ENCODE measurements around the gene CARNS1.

DNA sequence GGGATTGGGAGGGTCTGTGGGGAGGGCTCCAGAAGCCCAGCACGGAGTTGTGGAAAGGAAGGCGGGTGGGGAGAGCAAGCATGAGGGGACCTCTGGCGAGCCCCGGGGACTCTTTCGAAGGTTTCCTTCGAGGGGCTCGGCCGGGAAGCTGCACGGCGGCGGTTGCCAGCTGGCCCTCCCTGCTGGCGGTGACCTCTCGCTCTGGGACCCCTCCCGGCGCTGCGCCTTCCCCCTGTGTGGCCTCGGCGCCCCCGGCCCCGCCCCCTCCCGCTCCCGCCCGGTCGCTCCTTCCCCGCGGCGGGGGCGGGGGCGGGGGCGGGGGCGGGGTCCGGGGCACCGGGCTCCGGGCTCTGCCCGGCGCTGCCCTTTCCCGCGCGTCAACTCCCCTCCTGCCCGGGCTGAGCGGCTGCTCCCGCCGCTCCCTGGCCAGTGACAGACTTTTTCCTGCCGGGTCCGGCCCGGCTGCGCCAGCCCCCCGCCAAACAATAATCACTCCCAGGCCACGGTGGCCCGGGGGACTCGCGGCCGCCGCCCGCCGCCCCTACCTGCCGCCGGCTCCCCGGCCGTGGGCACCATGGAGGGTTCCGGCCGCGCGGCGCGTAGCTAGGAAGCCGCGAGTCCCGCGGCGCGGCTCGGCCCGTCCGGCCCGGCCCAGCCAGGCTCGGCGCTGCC lies 43.0 kb upstream of the CARNS1 start:
- TF ChIP-seq EZH2 (IDR thresholded peaks at IDR 0.05; ENCODE audit: borderline replicate concordance): no peak
- TF ChIP-seq, protein P1, sequence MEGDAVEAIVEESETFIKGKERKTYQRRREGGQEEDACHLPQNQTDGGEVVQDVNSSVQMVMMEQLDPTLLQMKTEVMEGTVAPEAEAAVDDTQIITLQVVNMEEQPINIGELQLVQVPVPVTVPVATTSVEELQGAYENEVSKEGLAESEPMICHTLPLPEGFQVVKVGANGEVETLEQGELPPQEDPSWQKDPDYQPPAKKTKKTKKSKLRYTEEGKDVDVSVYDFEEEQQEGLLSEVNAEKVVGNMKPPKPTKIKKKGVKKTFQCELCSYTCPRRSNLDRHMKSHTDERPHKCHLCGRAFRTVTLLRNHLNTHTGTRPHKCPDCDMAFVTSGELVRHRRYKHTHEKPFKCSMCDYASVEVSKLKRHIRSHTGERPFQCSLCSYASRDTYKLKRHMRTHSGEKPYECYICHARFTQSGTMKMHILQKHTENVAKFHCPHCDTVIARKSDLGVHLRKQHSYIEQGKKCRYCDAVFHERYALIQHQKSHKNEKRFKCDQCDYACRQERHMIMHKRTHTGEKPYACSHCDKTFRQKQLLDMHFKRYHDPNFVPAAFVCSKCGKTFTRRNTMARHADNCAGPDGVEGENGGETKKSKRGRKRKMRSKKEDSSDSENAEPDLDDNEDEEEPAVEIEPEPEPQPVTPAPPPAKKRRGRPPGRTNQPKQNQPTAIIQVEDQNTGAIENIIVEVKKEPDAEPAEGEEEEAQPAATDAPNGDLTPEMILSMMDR (IDR thresholded peaks at IDR 0.05; ENCODE audit: poor library complexity): no peak

Data from hepatocyte (in vitro differentiated cells).